Panc1 (cell line): Measurements from ENCODE around the gene SULT2B1. TPM values are rescaled to one million over a fixed set of nuclear protein-coding genes. Genes with fewer than 3 reads are reported as not detected.

Source experiments
- ATAC-seq: fragments of 200-7000 bp; cut with Tn5 transposase; 2 replicates; pipeline ENCODE4 v1.9.1; 2020; ENCODE audit warnings: mild to moderate bottlenecking, moderate library complexity
- Bru-seq: library from RNA; stranded (reverse); fragments of 400-500 nt; gene quantifications from one replicate; lab custom pipeline; 2021; lab: Mats Ljungman, UMichigan
- BruChase-seq, 2 experiments: library from RNA; stranded (reverse); fragments of 400-500 nt; gene quantifications; one replicate each; lab custom pipeline; 2021; lab: Mats Ljungman, UMichigan
- BruUV-seq: library from RNA; stranded (reverse); fragments of 400-500 nt; replicated peaks from 2 replicates; lab custom pipeline; 2021; lab: Mats Ljungman, UMichigan
- CTCF ChIA-PET: fragments of 300-600 bp; sonication (Branson Sonifier 250); formaldehyde crosslinking; loops from one replicate; lab custom pipeline; 2022; ENCODE audit warnings: antibody characterized with exemption; lab: Charles Lee
- POLR2A ChIA-PET: fragments of 300-600 bp; sonication (Branson Sonifier 250); formaldehyde crosslinking; loops from one replicate; lab custom pipeline; 2022; ENCODE audit warnings: antibody characterized with exemption; lab: Charles Lee
- DNase-seq: peaks from one replicate; pipeline ENCODE4 v3.0.0-alpha.2; 2010; ENCODE audit warnings: low read depth, low spot score
- H3K27ac ChIP-seq: 2 replicates; pipeline ENCODE4 v1.5.1; 2011; ENCODE audit warnings: mild to moderate bottlenecking, low read length, inconsistent platforms
- H3K27me3 ChIP-seq: fragments of 200-500 bp; sonication (Bioruptor generic); 2 replicates; pipeline ENCODE4 v1.6.0; 2014; ENCODE audit warnings: low read length, inconsistent platforms; ENCODE audit not compliant: control insufficient read depth, insufficient read depth
- H3K36me3 ChIP-seq: fragments of 200-500 bp; sonication (Bioruptor generic); 2 replicates; pipeline ENCODE4 v1.5.1; 2014; ENCODE audit warnings: inconsistent platforms, mild to moderate bottlenecking, low read length, moderate library complexity; ENCODE audit not compliant: control insufficient read depth, insufficient read depth
- H3K4me1 ChIP-seq: 2 replicates; pipeline ENCODE4 v1.5.1; 2011; ENCODE audit warnings: inconsistent platforms, mild to moderate bottlenecking, low read length, moderate library complexity; ENCODE audit not compliant: control insufficient read depth, insufficient read depth
- H3K4me3 ChIP-seq, 2 experiments: 2 replicates each; pipeline ENCODE4 v1.5.1; 2011 to 2012; ENCODE audit warnings: low read depth in 2 of 2, low read length in 2 of 2, mild to moderate bottlenecking in 2 of 2, inconsistent platforms in 1 of 2, moderate library complexity in 1 of 2
- H3K9me3 ChIP-seq: fragments of 200-500 bp; sonication (Bioruptor generic); 2 replicates; pipeline ENCODE4 v1.5.1; 2014; ENCODE audit warnings: low read depth, mild to moderate bottlenecking, inconsistent platforms, low read length, moderate library complexity; ENCODE audit not compliant: control insufficient read depth, insufficient read depth
- CTCF ChIP-seq: fragments of 450-650 bp; IDR thresholded peaks from 2 replicates; pipeline ENCODE4 v1.5.1; 2017; ENCODE audit warnings: mild to moderate bottlenecking
- POLR2AphosphoS5 ChIP-seq: IDR thresholded peaks from 2 replicates; pipeline ENCODE4 v1.6.1; 2012; ENCODE audit warnings: mild to moderate bottlenecking, low read depth, low read length, moderate library complexity
- REST ChIP-seq, 2 experiments: IDR thresholded peaks; 2 replicates each; pipeline ENCODE4 v1.6.1; 2011 to 2012; ENCODE audit warnings: low read depth in 2 of 2, control low read depth in 1 of 2, low read length in 1 of 2, mild to moderate bottlenecking in 1 of 2, moderate library complexity in 1 of 2; ENCODE audit not compliant: insufficient read depth in 1 of 2
- SIN3A ChIP-seq: IDR thresholded peaks from 2 replicates; pipeline ENCODE4 v1.6.1; 2012; ENCODE audit warnings: low read depth, mild to moderate bottlenecking, low read length, moderate library complexity, borderline replicate concordance; ENCODE audit not compliant: insufficient read depth
- TCF7L2 ChIP-seq: IDR thresholded peaks from 2 replicates; pipeline ENCODE4 v1.6.1; 2011; ENCODE audit warnings: mild to moderate bottlenecking, low read depth, low read length, inconsistent platforms
- in situ Hi-C: cut with HindIII; loops from 2 replicates; pipeline ENCODE4 v1.10.0; 2016; ENCODE audit warnings: low sequenced_read_pairs, low pct_unique_long_range_greater_than_20kb
- intact Hi-C: fragments of 100-400 bp; cut with micrococcal nuclease; formaldehyde crosslinking; loops from one replicate; pipeline ENCODE4 v1.10.0; 2022; ENCODE audit not compliant: unreplicated experiment
- long read RNA-seq: library from polyadenylated mRNA; unstranded; transcript quantifications from one replicate; pipeline ENCODE4 v2.0.0, GENCODE V29; 2021; ENCODE audit not compliant: unreplicated experiment
- polyA plus RNA-seq: library from polyadenylated mRNA; unstranded; fragments of >200 nt; gene quantifications from one replicate; pipeline ENCODE4 v1.2.1, GENCODE V29; 2012; ENCODE audit warnings: missing spikeins; ENCODE audit not compliant: insufficient read length
- total RNA-seq: library from RNA; stranded (reverse); gene quantifications from one replicate; pipeline ENCODE4 v1.2.1, GENCODE V29; 2021; ENCODE audit not compliant: unreplicated experiment

SULT2B1 gene
- total RNA-seq (3.6 TPM), Bru-seq, nascent RNA (percentile 28 among the genes with signal in this experiment), BruChase-seq, experiment 1, labeled RNA remaining after a 2-hour chase (percentile 21 among the genes with signal in this experiment), BruChase-seq, experiment 2, labeled RNA remaining after a 6-hour chase (percentile 26 among the genes with signal in this experiment)
- polyA plus RNA-seq: 7.1 TPM
- long read RNA-seq, transcript SULT2B1-201 (7 exons, 1,295 nt): major isoform, 8 of 9 reads
- long read RNA-seq, partial matches to known transcripts: 0 of 9 reads
- long read RNA-seq, other reads (novel, unspliced or antisense): 1 of 9 reads

GRCh38 chr19:48551437-48552302, at the start of gene SULT2B1:
TSS of gene SULT2B1 (plus strand) at chr19:48552172. CDS start at chr19:48552253, 81 bp downstream.
- Histone ChIP-seq H3K4me1 (peaks cover 27% of the 10 kb centered on the region), H3K27ac (peak within 1 kb of the TSS; percentile 75), H3K27me3 (no peaks in the 10 kb centered on the region), H3K36me3 (no peaks in the 10 kb centered on the region), H3K4me3 (no peak within 1 kb of the TSS), H3K9me3 (no peaks in the 10 kb centered on the region)
- BruUV-seq: no TSS peak
- ATAC-seq: peak; percentile 41
- in situ Hi-C loops (no loop called here), intact Hi-C loops (no loop called here)
- CTCF ChIA-PET: no interaction called here
- POLR2A ChIA-PET: interaction anchor here (0.7 kb wide), 1 partner anchor 103 kb away, joined by 10 read pairs; no protein-coding TSS in a partner anchor
- DNase-seq: no peak
- TF ChIP-seq REST (IDR thresholded peaks at IDR 0.05; ENCODE audit: insufficient read depth in 1 of 2, low read depth in 2 of 2, low read length in 1 of 2) (no peak), POLR2AphosphoS5 (no peak), SIN3A (no peak), CTCF (no peak), TCF7L2 (no peak)

GRCh38 chr19:48502350-48503018, 49.5 kb upstream of the SULT2B1 start:
- in situ Hi-C loops: no loop called here
- no peak for ATAC-seq
- ChIA-PET CTCF (no interaction called here), POLR2A (interaction anchor here (0.6 kb wide), 1 partner anchor 138 kb away, joined by 7 read pairs; no protein-coding TSS in a partner anchor)
- Histone ChIP-seq H3K4me3 (peak overlapping the region; percentile 12 to 40; a peak in 3 of 4 replicates), H3K9me3 (no peaks in the 10 kb centered on the region), H3K36me3 (peaks cover 3% of the 10 kb centered on the region; the same call in 1 of the 2 replicates), H3K27me3 (no peaks in the 10 kb centered on the region), H3K27ac (no peak overlapping the region), H3K4me1 (no peaks in the 10 kb centered on the region)
- no TSS peak for BruUV-seq
- TF ChIP-seq TCF7L2 (no peak), SIN3A (no peak)
- no peak for DNase-seq
- intact Hi-C loops: no loop called here
